GM18502 (cell line): Measurements from ENCODE around the gene HUNK.
"Not testable (repeated sequence)": the region's sequence is repeated elsewhere in the genome, so short reads cannot be mapped to it uniquely, and the experiment has no call there.

Source experiments
- ATAC-seq: cut with Tn5 transposase; IDR thresholded peaks from one replicate; pipeline ENCODE4 v1.9.1; 2021; ENCODE audit warnings: mild to moderate bottlenecking; ENCODE audit not compliant: unreplicated experiment, poor library complexity

The HUNK gene

GRCh38 chr21:31869750-31870149 lies 3.1 kb upstream of the HUNK start:
- no peak for ATAC-seq

- ATAC-seq: no peak
These were observed 2.2 kb upstream of the HUNK start for GRCh38 chr21:31870472-31871193.

- ATAC-seq: not testable (repeated sequence)
These were observed 1.4 kb upstream of the HUNK start for GRCh38 chr21:31871371-31871770.

- ATAC-seq: no peak
These were observed 758 bp upstream of the HUNK start for GRCh38 chr21:31872072-31872451.

GRCh38 chr21:31873275-31873695 lies 465 bp downstream of the HUNK start:
- ATAC-seq: no peak

GRCh38 chr21:31873696-31874599 lies 1.1 kb downstream of the HUNK start:
- ATAC-seq: no peak

GRCh38 chr21:31874812-31875212 lies 2.0 kb downstream of the HUNK start:
- no peak for ATAC-seq

- no peak for ATAC-seq
These were observed 2.7 kb downstream of the HUNK start for GRCh38 chr21:31875496-31876015.

- no peak for ATAC-seq
These were observed 4.7 kb downstream of the HUNK start for GRCh38 chr21:31877463-31877957.

GRCh38 chr21:31878831-31879230 lies 6.0 kb downstream of the HUNK start:
- ATAC-seq: no peak

- no peak for ATAC-seq
These were observed 6.4 kb downstream of the HUNK start for GRCh38 chr21:31879241-31879650.

GRCh38 chr21:31879911-31880310 lies 7.1 kb downstream of the HUNK start:
- no peak for ATAC-seq

GRCh38 chr21:31880816-31881215 lies 8.0 kb downstream of the HUNK start:
- no peak for ATAC-seq

GRCh38 chr21:31882711-31883110 lies 9.9 kb downstream of the HUNK start:
- ATAC-seq: no peak

- ATAC-seq: no peak
These were observed 12.3 kb downstream of the HUNK start for GRCh38 chr21:31885146-31885545.

- no peak for ATAC-seq
These were observed 14.1 kb downstream of the HUNK start for GRCh38 chr21:31886915-31887314.

GRCh38 chr21:31887391-31887841 lies 14.6 kb downstream of the HUNK start:
- ATAC-seq: no peak

GRCh38 chr21:31888936-31889371 lies 16.1 kb downstream of the HUNK start:
- no peak for ATAC-seq

GRCh38 chr21:31889460-31889859 lies 16.6 kb downstream of the HUNK start:
- no peak for ATAC-seq

GRCh38 chr21:31892686-31893085 lies 19.9 kb downstream of the HUNK start:
- ATAC-seq: no peak

GRCh38 chr21:31893851-31894415 lies 21.1 kb downstream of the HUNK start:
- ATAC-seq: no peak
